Epithelial cell of prostate (primary cell): ENCODE measurements around the gene CTSD.

Experiments used
- DNase-seq: peaks from one replicate; pipeline ENCODE4 v3.0.0-alpha.2; 2011; ENCODE audit warnings: low read depth, low spot score
- H3K27ac ChIP-seq: fragments of 450-650 bp; 2 replicates; pipeline ENCODE4 v1.5.1; 2017; ENCODE audit warnings: mild to moderate bottlenecking

Gene CTSD

GRCh38 chr11:1732418-1733008 lies 31.2 kb downstream of the CTSD start:
- DNase-seq: no peak
- no peak overlapping the region for H3K27ac ChIP-seq

- no peak for DNase-seq
- H3K27ac ChIP-seq: no peak overlapping the region
Observed at GRCh38 chr11:1731451-1732059, 32.2 kb downstream of the CTSD start.

GRCh38 chr11:1730059-1730629 lies 33.6 kb downstream of the CTSD start:
- DNase-seq: no peak
- H3K27ac ChIP-seq: no peak overlapping the region

GRCh38 chr11:1729692-1730011 lies 34.1 kb downstream of the CTSD start:
- H3K27ac ChIP-seq: no peak overlapping the region
- no peak for DNase-seq

- H3K27ac ChIP-seq: no peak overlapping the region
- no peak for DNase-seq
Observed at GRCh38 chr11:1728931-1729691, 34.6 kb downstream of the CTSD start.

- H3K27ac ChIP-seq: no peak overlapping the region
- DNase-seq: no peak
Observed at GRCh38 chr11:1728301-1728700, 35.4 kb downstream of the CTSD start.

- DNase-seq: no peak
- no peak overlapping the region for H3K27ac ChIP-seq
Observed at GRCh38 chr11:1727861-1728260, 35.9 kb downstream of the CTSD start.

- no peak overlapping the region for H3K27ac ChIP-seq
- DNase-seq: no peak
Observed at GRCh38 chr11:1727096-1727690, 36.5 kb downstream of the CTSD start.

- H3K27ac ChIP-seq: no peak overlapping the region
- no peak for DNase-seq
Observed at GRCh38 chr11:1719781-1720180, 43.9 kb downstream of the CTSD start.

- H3K27ac ChIP-seq: no peak overlapping the region
- no peak for DNase-seq
Observed at GRCh38 chr11:1718326-1718725, 45.4 kb downstream of the CTSD start.

- no peak overlapping the region for H3K27ac ChIP-seq
- no peak for DNase-seq
Observed at GRCh38 chr11:1717745-1718144, 46.0 kb downstream of the CTSD start.

- DNase-seq: no peak
- no peak overlapping the region for H3K27ac ChIP-seq
Observed at GRCh38 chr11:1714908-1715885, 48.5 kb downstream of the CTSD start.

GRCh38 chr11:1708716-1709115 lies 55.0 kb downstream of the CTSD start:
- no peak for DNase-seq

GRCh38 chr11:1707751-1708150 lies 56.0 kb downstream of the CTSD start:
- no peak for DNase-seq
- H3K27ac ChIP-seq: no peak overlapping the region

More at GRCh38 chr11:1708716-1709115, 55.0 kb downstream of the CTSD start:
- H3K27ac ChIP-seq: no peak overlapping the region

- H3K27ac ChIP-seq: no peak overlapping the region
- no peak for DNase-seq
Observed at GRCh38 chr11:1706634-1707400, 56.9 kb downstream of the CTSD start.

- no peak overlapping the region for H3K27ac ChIP-seq
- DNase-seq: no peak
Observed at GRCh38 chr11:1705126-1706052, 58.3 kb downstream of the CTSD start.

- no peak overlapping the region for H3K27ac ChIP-seq
- DNase-seq: no peak
Observed at GRCh38 chr11:1703146-1703545, 60.6 kb downstream of the CTSD start.
